MM.1S (cell line): ENCODE results near the gene FGR.

Source experiments
- EZH2 ChIP-seq: fragments of 300-600 bp; sonication (generic); optimal IDR thresholded peaks from 2 replicates; pipeline ENCODE3; 2017; ENCODE audit warnings: low read depth, mild to moderate bottlenecking, antibody characterized with exemption, low read length, mixed read lengths
- TF ChIP-seq, protein P1 (sequence below): fragments of 300-600 bp; sonication (generic); IDR thresholded peaks from 2 replicates; pipeline ENCODE4 v1.5.1; 2016; ENCODE audit warnings: antibody characterized with exemption, low read length, mixed read lengths

DNA sequence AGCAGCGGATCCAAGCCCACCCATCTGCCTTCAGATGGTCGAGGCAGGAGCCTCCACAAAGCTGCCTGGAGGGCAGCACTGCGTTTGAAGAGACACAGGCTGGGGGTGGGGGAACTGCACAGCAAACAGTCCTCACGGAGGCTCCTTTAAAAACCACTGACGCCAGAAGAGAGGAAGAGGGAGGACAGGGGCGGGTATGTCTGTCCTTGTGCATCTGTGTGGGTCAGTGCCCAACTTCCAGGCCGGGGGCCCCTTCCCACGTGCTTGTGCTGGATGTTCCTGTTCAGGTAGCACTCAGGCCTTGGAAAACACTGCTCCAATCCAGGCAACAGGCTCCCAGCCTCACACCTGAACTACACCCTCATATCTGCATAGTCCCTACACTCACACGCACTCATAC, 38.7 kb downstream of the FGR start:
- TF ChIP-seq, protein P1, sequence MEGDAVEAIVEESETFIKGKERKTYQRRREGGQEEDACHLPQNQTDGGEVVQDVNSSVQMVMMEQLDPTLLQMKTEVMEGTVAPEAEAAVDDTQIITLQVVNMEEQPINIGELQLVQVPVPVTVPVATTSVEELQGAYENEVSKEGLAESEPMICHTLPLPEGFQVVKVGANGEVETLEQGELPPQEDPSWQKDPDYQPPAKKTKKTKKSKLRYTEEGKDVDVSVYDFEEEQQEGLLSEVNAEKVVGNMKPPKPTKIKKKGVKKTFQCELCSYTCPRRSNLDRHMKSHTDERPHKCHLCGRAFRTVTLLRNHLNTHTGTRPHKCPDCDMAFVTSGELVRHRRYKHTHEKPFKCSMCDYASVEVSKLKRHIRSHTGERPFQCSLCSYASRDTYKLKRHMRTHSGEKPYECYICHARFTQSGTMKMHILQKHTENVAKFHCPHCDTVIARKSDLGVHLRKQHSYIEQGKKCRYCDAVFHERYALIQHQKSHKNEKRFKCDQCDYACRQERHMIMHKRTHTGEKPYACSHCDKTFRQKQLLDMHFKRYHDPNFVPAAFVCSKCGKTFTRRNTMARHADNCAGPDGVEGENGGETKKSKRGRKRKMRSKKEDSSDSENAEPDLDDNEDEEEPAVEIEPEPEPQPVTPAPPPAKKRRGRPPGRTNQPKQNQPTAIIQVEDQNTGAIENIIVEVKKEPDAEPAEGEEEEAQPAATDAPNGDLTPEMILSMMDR: no peak
- no peak for TF ChIP-seq EZH2
